Measurements from ENCODE around the gene MICAL2. TPM values are rescaled to one million over a fixed set of nuclear protein-coding genes. Genes with fewer than 3 reads are reported as not detected.

The MICAL2 gene
- total RNA-seq, 1 experiment from 2014 or later, result 37.4 TPM

GRCh38 chr11:12139144-12139881 is 28.9 kb downstream of the MICAL2 start:
- Histone ChIP-seq H3K9ac (ENCODE audit: low read length) (no peak overlapping the region), H3K79me2 (ENCODE audit: insufficient read depth, low read length) (no peaks in the 10 kb centered on the region), H4K20me1 (ENCODE audit: insufficient read depth) (no peaks in the 10 kb centered on the region), H3K4me2 (ENCODE audit: low read length) (no peak overlapping the region), H3K36me3 (ENCODE audit: control insufficient read depth in 1 of 2, insufficient read depth in 2 of 2, low read length in 2 of 2) (no peaks in the 10 kb centered on the region), H2AFZ (ENCODE audit: low read depth, low read length, poor library complexity, severe bottlenecking) (no peak overlapping the region), H3K4me1 (ENCODE audit: control insufficient read depth in 1 of 2, insufficient read depth in 2 of 2, low read length in 2 of 2) (peaks cover 0 to 28% of the 10 kb centered on the region in 2 experiments; a peak in 2 of 4 replicates), H3K9me3 (ENCODE audit: control insufficient read depth in 1 of 2, insufficient read depth in 1 of 2, low read depth in 1 of 2, low read length in 2 of 2) (no peaks in the 10 kb centered on the region), H3K4me3 (replicated peaks in 1 of 2; ENCODE audit: low read depth in 1 of 2, low read length in 2 of 2) (no peak overlapping the region), H3K9me2 (ENCODE audit: insufficient read depth) (no peaks in the 10 kb centered on the region), H3K27me3 (ENCODE audit: insufficient read depth, low read length) (no peaks in the 10 kb centered on the region), H3K27ac (ENCODE audit: low read depth, low read length) (no peak overlapping the region)
- DNase-seq (ENCODE audit: low read depth, low spot score), result no peak
- RAD21 ChIA-PET (ENCODE audit: low non-redundant PET in 1 of 2, low total read pairs in 2 of 2, uncharacterized antibody in 2 of 2, unreplicated experiment in 2 of 2), result no interaction called here
- ATAC-seq, result no peak
- POLR2A ChIA-PET, result no interaction called here
- TF ChIP-seq, protein P1, sequence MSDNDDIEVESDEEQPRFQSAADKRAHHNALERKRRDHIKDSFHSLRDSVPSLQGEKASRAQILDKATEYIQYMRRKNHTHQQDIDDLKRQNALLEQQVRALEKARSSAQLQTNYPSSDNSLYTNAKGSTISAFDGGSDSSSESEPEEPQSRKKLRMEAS (IDR thresholded peaks at IDR 0.05), result no peak
- TF ChIP-seq, protein P2, sequence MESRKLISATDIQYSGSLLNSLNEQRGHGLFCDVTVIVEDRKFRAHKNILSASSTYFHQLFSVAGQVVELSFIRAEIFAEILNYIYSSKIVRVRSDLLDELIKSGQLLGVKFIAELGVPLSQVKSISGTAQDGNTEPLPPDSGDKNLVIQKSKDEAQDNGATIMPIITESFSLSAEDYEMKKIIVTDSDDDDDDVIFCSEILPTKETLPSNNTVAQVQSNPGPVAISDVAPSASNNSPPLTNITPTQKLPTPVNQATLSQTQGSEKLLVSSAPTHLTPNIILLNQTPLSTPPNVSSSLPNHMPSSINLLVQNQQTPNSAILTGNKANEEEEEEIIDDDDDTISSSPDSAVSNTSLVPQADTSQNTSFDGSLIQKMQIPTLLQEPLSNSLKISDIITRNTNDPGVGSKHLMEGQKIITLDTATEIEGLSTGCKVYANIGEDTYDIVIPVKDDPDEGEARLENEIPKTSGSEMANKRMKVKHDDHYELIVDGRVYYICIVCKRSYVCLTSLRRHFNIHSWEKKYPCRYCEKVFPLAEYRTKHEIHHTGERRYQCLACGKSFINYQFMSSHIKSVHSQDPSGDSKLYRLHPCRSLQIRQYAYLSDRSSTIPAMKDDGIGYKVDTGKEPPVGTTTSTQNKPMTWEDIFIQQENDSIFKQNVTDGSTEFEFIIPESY (IDR thresholded peaks at IDR 0.05; ENCODE audit: extremely low read depth, insufficient replicate concordance, low read length), result no peak
- TF ChIP-seq CTCF (IDR thresholded peaks at IDR 0.05 in 2 of 3, conservative IDR thresholded peaks at IDR 0.05 in 1 of 3; ENCODE audit: borderline replicate concordance in 1 of 3, insufficient read depth in 1 of 3, low read depth in 2 of 3, low read length in 2 of 3), result no peak
- TF ChIP-seq ELF1 (IDR thresholded peaks at IDR 0.05; ENCODE audit: borderline replicate concordance, low read depth), result no peak
- TF ChIP-seq SRF (IDR thresholded peaks at IDR 0.05; ENCODE audit: low read depth), result no peak
- TF ChIP-seq POLR2A (IDR thresholded peaks at IDR 0.05; ENCODE audit: borderline replicate concordance, extremely low read depth, insufficient read depth, insufficient read length), result no peak
- TF ChIP-seq REST (IDR thresholded peaks at IDR 0.05; ENCODE audit: low read depth), result no peak
- no peak for TF ChIP-seq EGR1 (IDR thresholded peaks at IDR 0.05; ENCODE audit: low read depth)
- no peak for TF ChIP-seq JUND (IDR thresholded peaks at IDR 0.05)
- TF ChIP-seq ZFX (IDR thresholded peaks at IDR 0.05), result no peak
- intact Hi-C loops (cut with micrococcal nuclease), result no loop called here
- TSS peak; percentile 20 for BruUV-seq (replicated peaks)
- CTCF ChIA-PET, result no interaction called here

Measured in HCT116 (cell line).